GM21528 (cell line): Measurements from ENCODE around the gene ADK.
"Not testable (repeated sequence)": the region's sequence is repeated elsewhere in the genome, so short reads cannot be mapped to it uniquely, and the experiment has no call there.

ENCODE experiments used
- ATAC-seq: cut with Tn5 transposase; IDR thresholded peaks from one replicate; pipeline ENCODE4 v1.9.1; 2021; ENCODE audit warnings: mild to moderate bottlenecking, moderate library complexity; ENCODE audit not compliant: unreplicated experiment, low FRiP score

The ADK gene

GRCh38 chr10:74292871-74293427, 141.9 kb downstream of the ADK start:
- no peak for ATAC-seq

- ATAC-seq = no peak
These were observed 142.8 kb downstream of the ADK start for GRCh38 chr10:74293686-74294371.

- ATAC-seq = no peak
These were observed 146.5 kb downstream of the ADK start for GRCh38 chr10:74297389-74298080.

GRCh38 chr10:74300074-74300621, 149.1 kb downstream of the ADK start:
- ATAC-seq = not testable (repeated sequence)

GRCh38 chr10:74300666-74301065, 149.6 kb downstream of the ADK start:
- no peak for ATAC-seq

- no peak for ATAC-seq
These were observed 154.7 kb downstream of the ADK start for GRCh38 chr10:74305730-74306129.

- no peak for ATAC-seq
These were observed 155.4 kb downstream of the ADK start for GRCh38 chr10:74306227-74306982.

GRCh38 chr10:74307061-74307651, 156.1 kb downstream of the ADK start:
- ATAC-seq = no peak

GRCh38 chr10:74310652-74311257, 159.7 kb downstream of the ADK start:
- no peak for ATAC-seq

GRCh38 chr10:74314166-74314565, 163.1 kb downstream of the ADK start:
- ATAC-seq = no peak

GRCh38 chr10:74320026-74320425, 169.0 kb downstream of the ADK start:
- ATAC-seq = no peak

- ATAC-seq = no peak
These were observed 169.7 kb downstream of the ADK start for GRCh38 chr10:74320717-74321116.

- ATAC-seq = no peak
These were observed 171.1 kb downstream of the ADK start for GRCh38 chr10:74322141-74322540.

- ATAC-seq = no peak
These were observed 171.5 kb downstream of the ADK start for GRCh38 chr10:74322565-74322964.

GRCh38 chr10:74328388-74328787, 177.4 kb downstream of the ADK start:
- no peak for ATAC-seq

GRCh38 chr10:74329873-74330272, 178.9 kb downstream of the ADK start:
- no peak for ATAC-seq

- no peak for ATAC-seq
These were observed 179.6 kb downstream of the ADK start for GRCh38 chr10:74330646-74331045.

- ATAC-seq = no peak
These were observed 181.4 kb downstream of the ADK start for GRCh38 chr10:74332398-74332797.

GRCh38 chr10:74333174-74333573, 182.2 kb downstream of the ADK start:
- ATAC-seq = no peak

- no peak for ATAC-seq
These were observed 183.2 kb downstream of the ADK start for GRCh38 chr10:74334221-74334620.
